NB4 (cell line): ENCODE data around the gene EIF4B.
A peak's percentile ranks its signal among the peaks of the same experiment; 100 is the strongest.
"Not testable (repeated sequence)": the region's sequence is repeated elsewhere in the genome, so short reads cannot be mapped to it uniquely, and the experiment has no call there.

Source experiments
- DNase-seq: peaks from one replicate; pipeline ENCODE4 v3.0.0; 2010; ENCODE audit warnings: low read depth
- H3K4me3 ChIP-seq: one replicate; pipeline ENCODE4 v1.5.1; 2011; ENCODE audit warnings: mild to moderate bottlenecking, low read depth, low read length, moderate library complexity
- MAX ChIP-seq: IDR thresholded peaks from 2 replicates; pipeline ENCODE4 v1.6.1; 2011; ENCODE audit warnings: low read depth, low read length
- MYC ChIP-seq: IDR thresholded peaks from 2 replicates; pipeline ENCODE4 v1.6.1; 2011; ENCODE audit warnings: low read depth, low read length
- POLR2A ChIP-seq: IDR thresholded peaks from 2 replicates; pipeline ENCODE4 v1.6.1; 2011; ENCODE audit warnings: mild to moderate bottlenecking; ENCODE audit not compliant: insufficient read length; ENCODE audit errors: extremely low read depth
- TF ChIP-seq, protein P1 (sequence below): IDR thresholded peaks from one replicate; pipeline ENCODE4 v1.5.1; 2012; ENCODE audit warnings: low read depth, low read length

Gene EIF4B

GRCh38 chr12:53025250-53025649 is 19.0 kb downstream of the EIF4B start:
- TF ChIP-seq MAX = no peak
- TF ChIP-seq POLR2A = no peak
- TF ChIP-seq MYC = no peak
- TF ChIP-seq, protein P1, sequence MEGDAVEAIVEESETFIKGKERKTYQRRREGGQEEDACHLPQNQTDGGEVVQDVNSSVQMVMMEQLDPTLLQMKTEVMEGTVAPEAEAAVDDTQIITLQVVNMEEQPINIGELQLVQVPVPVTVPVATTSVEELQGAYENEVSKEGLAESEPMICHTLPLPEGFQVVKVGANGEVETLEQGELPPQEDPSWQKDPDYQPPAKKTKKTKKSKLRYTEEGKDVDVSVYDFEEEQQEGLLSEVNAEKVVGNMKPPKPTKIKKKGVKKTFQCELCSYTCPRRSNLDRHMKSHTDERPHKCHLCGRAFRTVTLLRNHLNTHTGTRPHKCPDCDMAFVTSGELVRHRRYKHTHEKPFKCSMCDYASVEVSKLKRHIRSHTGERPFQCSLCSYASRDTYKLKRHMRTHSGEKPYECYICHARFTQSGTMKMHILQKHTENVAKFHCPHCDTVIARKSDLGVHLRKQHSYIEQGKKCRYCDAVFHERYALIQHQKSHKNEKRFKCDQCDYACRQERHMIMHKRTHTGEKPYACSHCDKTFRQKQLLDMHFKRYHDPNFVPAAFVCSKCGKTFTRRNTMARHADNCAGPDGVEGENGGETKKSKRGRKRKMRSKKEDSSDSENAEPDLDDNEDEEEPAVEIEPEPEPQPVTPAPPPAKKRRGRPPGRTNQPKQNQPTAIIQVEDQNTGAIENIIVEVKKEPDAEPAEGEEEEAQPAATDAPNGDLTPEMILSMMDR = no peak
- no peak overlapping the region for H3K4me3 ChIP-seq
- no peak for DNase-seq

DNA sequence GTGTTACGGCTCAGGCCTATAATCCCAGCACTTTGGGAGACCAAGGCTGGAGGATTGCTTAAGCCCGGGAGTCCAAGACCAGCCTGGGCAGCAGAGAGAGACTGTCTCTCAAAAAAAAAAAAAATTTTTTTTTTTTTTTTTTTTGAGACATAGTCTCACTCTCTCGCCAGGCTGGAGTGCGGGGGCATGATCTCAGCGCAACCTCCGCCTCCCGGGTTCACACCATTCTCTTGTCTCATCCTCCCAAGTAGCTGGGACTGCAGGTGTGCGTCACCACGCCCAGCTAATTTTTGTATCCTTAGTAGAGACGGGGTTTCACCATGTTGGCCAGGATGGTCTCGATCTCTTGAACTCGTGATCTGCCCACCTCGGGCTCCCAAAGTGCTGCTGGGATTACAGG is 20.8 kb downstream of the EIF4B start:
- not testable (repeated sequence) for DNase-seq

GRCh38 chr12:53031616-53032015 is 25.4 kb downstream of the EIF4B start:
- no peak overlapping the region for H3K4me3 ChIP-seq
- DNase-seq = no peak
- TF ChIP-seq POLR2A = no peak
- TF ChIP-seq, protein P1 = peak; percentile 9

More for the DNA sequence above, 20.8 kb downstream of the EIF4B start:
- H3K4me3 ChIP-seq = not testable (repeated sequence)

DNA sequence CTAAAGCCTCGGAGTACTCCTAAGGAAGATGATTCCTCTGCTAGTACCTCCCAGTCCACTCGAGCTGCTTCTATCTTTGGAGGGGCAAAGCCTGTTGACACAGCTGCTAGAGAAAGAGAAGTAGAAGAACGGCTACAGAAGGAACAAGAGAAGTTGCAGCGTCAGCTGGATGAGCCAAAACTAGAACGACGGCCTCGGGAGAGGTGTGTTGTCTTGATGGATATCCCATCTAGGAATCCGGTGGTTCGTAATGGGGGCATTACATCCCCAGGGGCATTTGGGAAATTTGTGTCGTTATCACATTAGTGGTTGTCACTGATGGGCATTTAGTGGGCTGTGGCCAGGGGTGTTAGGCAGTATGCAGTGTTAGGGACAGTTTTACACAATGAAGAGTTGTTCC is 27.6 kb downstream of the EIF4B start:
- DNase-seq = not testable (repeated sequence)

GRCh38 chr12:53034459-53034858 is 28.2 kb downstream of the EIF4B start:
- H3K4me3 ChIP-seq = no peak overlapping the region
- DNase-seq = peak; percentile 62
- TF ChIP-seq POLR2A (no peak), MAX (no peak), MYC (no peak)
- TF ChIP-seq, protein P1 = no peak

More for the DNA sequence above, 27.6 kb downstream of the EIF4B start:
- not testable (repeated sequence) for H3K4me3 ChIP-seq

DNA sequence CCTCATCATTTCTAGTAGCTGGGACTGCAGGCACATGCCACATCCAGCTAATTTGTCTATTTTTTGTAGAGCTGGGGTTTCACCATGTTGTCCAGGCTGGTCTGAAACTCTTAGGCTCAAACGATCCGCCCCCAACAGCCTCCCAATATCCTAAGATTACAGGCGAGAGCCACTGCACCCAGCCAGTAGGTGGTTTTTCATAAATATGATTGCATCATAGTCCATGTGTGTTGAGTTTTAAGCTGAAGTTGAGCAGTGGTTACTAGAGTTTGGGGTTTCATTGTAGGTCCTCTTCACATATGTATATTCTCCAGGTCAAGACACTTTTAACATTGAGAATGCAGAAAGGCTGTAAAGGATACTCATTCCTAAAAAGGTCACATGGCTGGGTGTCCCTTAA is 30.5 kb downstream of the EIF4B start:
- TF ChIP-seq POLR2A (no peak), MYC (no peak), MAX (no peak)
- TF ChIP-seq, protein P1 = no peak
- H3K4me3 ChIP-seq = no peak overlapping the region
- no peak for DNase-seq

DNA sequence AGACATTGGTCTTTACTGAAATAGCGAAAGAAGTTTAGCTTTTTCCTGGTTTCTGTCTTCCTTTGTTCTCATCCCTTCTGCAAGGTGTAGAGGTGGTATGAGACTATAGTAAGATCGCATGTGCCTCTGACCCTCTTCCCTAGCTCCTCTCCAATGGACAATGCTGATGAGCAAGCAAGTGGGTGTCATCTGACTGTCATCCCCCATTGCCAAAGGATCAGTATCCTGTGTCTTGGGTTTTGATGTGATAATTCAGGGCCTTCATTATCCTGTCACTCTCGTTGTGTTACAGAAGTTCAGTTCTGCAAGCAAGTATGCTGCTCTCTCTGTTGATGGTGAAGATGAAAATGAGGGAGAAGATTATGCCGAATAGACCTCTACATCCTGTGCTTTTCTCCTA is 33.6 kb downstream of the EIF4B start:
- TF ChIP-seq POLR2A (no peak), MYC (no peak), MAX (no peak)
- TF ChIP-seq, protein P1 = no peak
- DNase-seq = no peak
- no peak overlapping the region for H3K4me3 ChIP-seq
